Epithelial cell of esophagus (primary cell): Measurements from ENCODE around the gene BAZ1B.
"Not testable (repeated sequence)": the region's sequence is repeated elsewhere in the genome, so short reads cannot be mapped to it uniquely, and the experiment has no call there.

Source experiments
- DNase-seq: peaks from one replicate; pipeline ENCODE4 v3.0.0; 2010; ENCODE audit warnings: low read depth
- H3K4me3 ChIP-seq: 2 replicates; pipeline ENCODE4 v1.5.1; 2011; ENCODE audit warnings: mild to moderate bottlenecking, low read length, control low read depth
- TF ChIP-seq, protein P1 (sequence below): IDR thresholded peaks from 2 replicates; pipeline ENCODE4 v1.5.1; 2011; ENCODE audit warnings: low read depth, mild to moderate bottlenecking, low read length, control low read depth, inconsistent platforms; ENCODE audit not compliant: insufficient read depth; ENCODE audit errors: missing control alignments

BAZ1B gene

DNA sequence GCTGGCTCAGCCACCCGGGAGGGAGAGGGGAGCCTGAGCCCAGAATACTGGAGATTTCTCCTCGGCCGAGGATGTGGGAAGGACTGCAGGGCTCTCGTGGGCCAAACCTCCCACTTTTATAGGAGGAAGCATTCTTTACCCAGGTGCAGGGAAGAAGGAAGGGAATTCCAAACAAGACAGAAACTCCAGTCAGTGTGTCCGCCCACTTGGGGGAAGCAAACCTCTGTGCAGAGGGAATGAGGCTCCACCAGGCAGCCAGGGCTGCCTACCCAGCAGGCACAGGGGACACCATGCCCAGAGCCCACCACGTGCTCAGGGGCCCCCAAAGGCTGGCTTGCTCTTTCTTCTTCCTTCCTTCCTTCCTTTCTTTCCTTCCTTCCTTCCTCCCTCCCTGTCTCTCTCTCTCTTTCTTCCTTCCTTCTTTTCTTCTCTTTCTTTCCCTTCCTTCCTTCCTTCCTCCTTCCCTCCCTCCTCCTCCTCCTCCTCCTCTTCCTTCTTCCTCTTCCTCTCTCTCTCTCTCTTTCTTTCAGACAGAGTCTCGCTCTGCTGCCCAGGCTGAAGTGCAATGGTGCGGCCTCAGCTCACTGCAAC is 103.9 kb downstream of the BAZ1B start:
- H3K4me3 ChIP-seq, result no peak overlapping the region
- DNase-seq, result no peak
- TF ChIP-seq, protein P1, sequence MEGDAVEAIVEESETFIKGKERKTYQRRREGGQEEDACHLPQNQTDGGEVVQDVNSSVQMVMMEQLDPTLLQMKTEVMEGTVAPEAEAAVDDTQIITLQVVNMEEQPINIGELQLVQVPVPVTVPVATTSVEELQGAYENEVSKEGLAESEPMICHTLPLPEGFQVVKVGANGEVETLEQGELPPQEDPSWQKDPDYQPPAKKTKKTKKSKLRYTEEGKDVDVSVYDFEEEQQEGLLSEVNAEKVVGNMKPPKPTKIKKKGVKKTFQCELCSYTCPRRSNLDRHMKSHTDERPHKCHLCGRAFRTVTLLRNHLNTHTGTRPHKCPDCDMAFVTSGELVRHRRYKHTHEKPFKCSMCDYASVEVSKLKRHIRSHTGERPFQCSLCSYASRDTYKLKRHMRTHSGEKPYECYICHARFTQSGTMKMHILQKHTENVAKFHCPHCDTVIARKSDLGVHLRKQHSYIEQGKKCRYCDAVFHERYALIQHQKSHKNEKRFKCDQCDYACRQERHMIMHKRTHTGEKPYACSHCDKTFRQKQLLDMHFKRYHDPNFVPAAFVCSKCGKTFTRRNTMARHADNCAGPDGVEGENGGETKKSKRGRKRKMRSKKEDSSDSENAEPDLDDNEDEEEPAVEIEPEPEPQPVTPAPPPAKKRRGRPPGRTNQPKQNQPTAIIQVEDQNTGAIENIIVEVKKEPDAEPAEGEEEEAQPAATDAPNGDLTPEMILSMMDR, result no peak

DNA sequence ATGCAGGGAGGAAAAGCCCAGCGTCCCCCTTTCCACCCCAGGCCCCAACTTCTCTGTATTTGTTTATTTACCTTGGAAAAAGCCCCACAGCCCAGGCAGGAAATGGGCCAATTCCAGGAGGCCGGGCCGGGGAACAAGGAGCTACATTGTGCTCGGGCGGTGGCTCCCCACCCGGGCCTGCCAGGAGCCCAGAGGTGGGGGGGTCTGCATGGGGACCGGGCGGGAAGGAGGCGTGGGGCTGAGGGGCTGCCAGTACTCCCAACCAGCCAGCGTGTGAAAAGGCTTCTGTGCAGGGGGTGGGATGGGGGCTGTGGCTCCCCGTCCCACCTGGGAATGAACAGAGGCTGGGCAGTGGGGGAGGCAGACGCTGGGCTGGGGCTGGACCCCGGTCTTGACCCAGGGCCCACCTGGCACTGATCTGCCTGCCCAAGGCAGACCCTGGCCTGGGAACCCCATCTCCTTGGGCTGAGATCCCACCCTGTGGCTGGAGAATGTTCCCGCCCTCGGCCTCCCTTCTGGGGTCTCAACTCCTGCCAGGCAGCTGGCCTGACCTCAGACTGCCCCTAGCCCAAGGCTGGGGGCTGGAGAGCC is 111.5 kb downstream of the BAZ1B start:
- H3K4me3 ChIP-seq, DNase-seq: not testable (repeated sequence)

DNA sequence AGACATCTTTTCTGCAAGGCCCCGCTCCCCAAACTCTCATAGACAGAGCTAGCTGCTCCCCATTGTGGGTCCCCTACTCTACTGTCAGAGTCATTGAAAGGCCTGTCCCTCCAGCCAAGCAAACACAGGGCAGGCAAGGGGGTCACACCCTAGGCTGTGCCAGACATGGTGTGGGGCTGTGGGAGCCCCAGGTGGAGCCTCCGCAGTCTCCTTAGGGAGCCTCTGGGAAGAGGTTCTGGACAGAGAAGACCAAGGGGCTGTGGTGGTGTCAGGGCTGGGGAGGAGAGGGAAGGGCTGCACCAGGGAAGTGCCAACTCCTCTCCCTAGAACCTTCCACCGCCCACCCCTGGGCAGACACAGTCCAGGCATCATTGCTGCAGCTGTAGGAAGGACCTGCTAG is 117.2 kb downstream of the BAZ1B start:
- DNase-seq, H3K4me3 ChIP-seq: not testable (repeated sequence)

DNA sequence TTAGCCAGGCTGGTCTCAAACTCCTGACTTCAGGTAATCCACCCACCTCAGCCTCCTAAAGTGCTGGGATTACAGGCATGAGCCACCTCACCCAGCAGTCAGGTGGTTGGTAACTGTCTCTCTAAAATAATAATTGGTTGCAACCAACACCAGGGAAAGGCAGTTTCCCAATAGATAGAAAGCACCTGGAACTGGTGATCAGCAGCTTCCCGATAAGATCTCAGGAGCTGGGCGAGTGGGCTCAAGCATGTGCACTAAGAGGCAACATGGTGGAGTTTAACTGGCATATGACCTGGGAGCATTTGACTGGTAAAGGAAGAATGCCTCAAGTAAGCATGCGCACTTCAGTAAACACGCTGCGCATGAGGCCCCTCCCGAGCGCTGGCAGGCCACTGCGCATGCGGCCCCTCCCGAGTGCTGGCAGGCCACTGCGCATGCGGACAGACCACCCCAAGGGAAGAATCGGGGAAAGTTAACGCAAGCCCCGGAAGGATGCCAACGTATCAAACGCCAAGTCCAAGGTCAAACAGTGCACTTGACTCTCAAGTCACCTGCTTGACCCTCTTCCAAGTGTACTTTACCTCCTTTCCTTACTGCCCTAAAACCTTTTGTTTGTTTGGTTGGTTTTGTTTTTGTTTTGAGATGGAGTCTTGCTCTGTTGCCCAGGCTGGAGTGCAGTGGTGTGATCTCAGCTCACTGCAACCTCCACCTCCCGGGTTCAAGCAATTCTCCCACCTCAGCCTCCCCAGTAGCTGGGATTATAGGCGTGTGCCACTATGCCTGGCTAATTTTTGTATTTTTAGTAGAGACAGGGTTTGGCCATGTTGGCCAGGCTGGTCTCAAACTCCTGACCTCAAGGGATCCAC is 122.7 kb downstream of the BAZ1B start:
- DNase-seq, result peak; percentile 63
- H3K4me3 ChIP-seq, result peak overlapping the region; percentile 11

DNA sequence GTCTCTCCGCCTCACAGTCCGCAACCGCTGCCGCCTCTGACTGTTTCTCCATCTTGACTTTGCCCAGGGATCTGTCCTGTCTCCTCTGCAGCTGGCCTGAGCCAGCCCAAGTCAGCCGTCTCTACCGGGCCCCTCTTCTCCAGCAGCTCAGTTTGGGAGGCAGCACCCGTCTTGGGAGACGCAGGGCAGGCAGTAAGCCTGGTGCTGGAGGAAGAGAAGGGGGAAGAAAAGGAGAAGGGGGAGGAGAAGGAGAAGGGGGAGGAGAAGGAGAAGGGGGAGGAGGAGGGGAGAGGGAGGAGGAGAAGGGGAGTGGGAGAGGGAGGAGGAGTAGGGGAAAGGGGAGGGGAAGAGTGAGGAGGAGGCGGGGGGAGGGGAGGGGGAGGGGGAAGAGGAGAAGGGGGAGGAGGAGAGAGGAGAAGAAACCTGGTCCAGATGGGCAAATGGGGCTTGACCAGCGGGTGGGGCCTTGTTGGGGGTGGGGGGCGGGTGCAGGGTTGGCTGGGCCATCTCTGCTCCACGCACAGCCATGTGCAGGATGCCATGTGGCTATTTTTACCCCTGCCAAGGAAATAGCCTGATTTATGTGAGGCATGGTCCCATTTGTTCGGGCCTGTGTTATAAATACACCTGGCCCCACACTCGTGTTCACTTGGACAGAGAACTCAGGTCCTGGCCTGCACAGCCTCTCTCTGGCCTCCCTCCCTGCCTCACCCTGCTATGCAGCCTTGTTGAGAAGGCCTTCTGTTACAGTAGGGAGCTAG is 124.4 kb downstream of the BAZ1B start:
- no peak for DNase-seq
- TF ChIP-seq, protein P1, result no peak
- no peak overlapping the region for H3K4me3 ChIP-seq

DNA sequence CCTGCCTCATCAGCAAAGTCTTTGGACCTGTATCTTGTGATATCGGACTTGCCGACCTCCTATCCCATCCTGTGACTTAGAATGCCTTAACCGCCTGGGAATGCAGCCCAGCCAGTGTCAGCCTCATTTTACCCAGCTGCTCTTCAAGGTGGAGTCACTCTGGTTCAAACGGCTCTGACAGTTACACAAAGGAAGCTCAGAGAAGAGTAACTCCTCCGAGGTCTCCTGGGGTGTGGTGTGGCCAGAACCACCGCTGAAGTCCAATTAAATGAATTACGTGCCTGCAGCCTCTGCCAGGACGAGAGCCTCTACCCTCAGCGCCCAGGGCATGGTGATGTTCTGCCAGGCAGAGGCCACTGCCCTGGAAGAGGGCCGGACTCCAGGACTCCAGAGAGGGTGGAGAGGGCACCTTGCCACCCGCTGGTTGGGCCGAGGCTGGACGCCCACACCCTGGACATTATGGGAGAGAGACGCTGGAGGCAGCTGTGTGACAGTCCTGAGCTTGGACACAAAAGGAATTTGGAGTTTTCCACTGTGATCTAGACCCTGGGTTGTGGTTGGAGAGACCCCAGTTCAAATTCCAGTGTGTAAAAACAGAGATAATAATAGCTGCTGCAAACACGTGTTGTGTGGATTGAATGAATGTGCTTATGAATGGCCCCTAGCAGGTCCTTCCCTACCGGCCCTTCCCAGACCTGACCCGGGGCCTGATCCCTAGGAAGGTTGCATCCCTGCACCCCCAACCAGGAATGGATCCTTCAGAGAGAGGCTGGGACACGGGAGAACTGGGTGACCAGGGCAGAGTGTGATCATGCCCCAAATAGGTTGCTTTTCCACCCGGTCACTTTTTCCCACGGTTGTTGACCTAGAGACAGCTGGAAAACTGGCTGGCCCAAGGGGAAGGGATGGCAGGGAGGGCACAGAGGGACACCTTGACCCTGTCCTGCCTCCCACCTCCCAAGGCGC is 126.3 kb downstream of the BAZ1B start:
- TF ChIP-seq, protein P1, result no peak
- DNase-seq, result no peak
- no peak overlapping the region for H3K4me3 ChIP-seq

DNA sequence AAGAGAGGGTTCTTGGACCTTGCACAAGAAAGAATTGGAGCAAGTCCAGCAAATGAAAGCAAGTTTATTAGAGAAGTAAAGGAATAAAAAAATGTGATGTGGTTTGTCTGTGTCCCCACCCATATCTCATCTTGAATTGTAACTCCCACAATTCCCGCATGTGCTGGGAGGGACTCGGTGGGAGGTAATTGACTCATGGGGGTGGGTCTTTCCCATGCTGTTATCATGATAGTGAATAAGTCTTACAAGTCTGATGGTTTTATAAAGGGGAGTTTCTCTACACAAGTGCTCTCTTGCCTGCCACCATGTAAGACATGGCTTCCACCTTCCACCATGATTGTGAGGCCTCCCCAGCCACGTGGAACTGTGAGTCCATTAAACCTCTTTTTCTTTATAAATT is 127.7 kb downstream of the BAZ1B start:
- TF ChIP-seq, protein P1, result no peak
- H3K4me3 ChIP-seq, result no peak overlapping the region
- no peak for DNase-seq

DNA sequence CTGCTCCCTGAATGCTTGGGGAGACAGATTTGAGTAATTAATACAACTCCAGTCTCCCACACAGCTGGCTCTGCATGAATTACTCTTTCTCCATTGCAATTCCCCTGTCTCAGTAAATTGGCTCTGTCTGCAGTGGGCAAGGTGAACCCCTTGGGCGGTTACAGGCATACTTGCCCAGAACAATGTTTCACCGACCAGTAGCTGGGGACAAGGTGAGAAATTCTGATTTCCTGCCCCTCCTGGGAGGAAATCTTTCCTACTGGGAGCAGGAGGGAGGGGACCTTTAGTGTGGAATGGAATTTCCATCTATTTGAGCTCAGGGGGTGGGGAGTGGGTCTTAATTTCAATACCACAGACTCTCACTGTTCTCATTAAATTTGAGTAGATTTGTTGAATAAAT is 130.7 kb downstream of the BAZ1B start:
- no peak overlapping the region for H3K4me3 ChIP-seq
- DNase-seq, result no peak
- TF ChIP-seq, protein P1, result no peak
